BE2C (cell line): Measurements from ENCODE around the gene FBXO9.

Experiments
- DNase-seq: peaks from one replicate; pipeline ENCODE4 v3.0.0-alpha.2; 2020
- H3K27me3 ChIP-seq: fragments of 250-450 bp; sonication (Bioruptor Pico); 2 replicates; pipeline ENCODE4 v1.5.1; 2020; ENCODE audit warnings: mild to moderate bottlenecking
- H3K36me3 ChIP-seq: fragments of 250-450 bp; sonication (Bioruptor Pico); 2 replicates; pipeline ENCODE4 v1.5.1; 2020; ENCODE audit warnings: mild to moderate bottlenecking
- H3K4me1 ChIP-seq: fragments of 250-450 bp; sonication (Bioruptor Pico); 2 replicates; pipeline ENCODE4 v1.5.1; 2020
- H3K4me3 ChIP-seq: 2 replicates; pipeline ENCODE4 v1.5.1; 2011; ENCODE audit warnings: low read depth, low read length
- H3K9me3 ChIP-seq: fragments of 250-450 bp; sonication (Bioruptor Pico); 2 replicates; pipeline ENCODE4 v1.5.1; 2020
- TF ChIP-seq, protein P1 (sequence below): IDR thresholded peaks from 2 replicates; pipeline ENCODE4 v1.5.1; 2012; ENCODE audit warnings: mild to moderate bottlenecking, low read depth, low read length

FBXO9 gene

DNA sequence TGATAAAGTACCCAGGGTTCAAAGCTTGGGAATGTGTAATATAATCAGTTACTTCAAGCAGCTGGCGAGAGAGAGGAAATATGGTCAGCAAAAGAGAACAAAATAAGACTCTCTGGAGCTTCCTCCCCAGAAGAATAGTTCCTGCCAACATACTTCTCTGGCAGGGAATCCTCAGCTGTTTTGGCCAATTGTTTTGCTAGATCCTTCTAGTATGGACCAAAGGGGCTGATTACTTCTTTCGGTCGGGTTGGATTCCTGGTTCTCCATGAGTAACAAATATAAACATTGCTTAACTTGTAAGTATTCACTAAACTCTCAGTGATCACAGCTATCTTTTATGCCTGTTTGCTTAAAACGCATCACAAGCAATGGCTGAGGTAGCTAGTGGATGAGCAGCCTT is 31.4 kb upstream of the FBXO9 start:
- TF ChIP-seq, protein P1, sequence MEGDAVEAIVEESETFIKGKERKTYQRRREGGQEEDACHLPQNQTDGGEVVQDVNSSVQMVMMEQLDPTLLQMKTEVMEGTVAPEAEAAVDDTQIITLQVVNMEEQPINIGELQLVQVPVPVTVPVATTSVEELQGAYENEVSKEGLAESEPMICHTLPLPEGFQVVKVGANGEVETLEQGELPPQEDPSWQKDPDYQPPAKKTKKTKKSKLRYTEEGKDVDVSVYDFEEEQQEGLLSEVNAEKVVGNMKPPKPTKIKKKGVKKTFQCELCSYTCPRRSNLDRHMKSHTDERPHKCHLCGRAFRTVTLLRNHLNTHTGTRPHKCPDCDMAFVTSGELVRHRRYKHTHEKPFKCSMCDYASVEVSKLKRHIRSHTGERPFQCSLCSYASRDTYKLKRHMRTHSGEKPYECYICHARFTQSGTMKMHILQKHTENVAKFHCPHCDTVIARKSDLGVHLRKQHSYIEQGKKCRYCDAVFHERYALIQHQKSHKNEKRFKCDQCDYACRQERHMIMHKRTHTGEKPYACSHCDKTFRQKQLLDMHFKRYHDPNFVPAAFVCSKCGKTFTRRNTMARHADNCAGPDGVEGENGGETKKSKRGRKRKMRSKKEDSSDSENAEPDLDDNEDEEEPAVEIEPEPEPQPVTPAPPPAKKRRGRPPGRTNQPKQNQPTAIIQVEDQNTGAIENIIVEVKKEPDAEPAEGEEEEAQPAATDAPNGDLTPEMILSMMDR = no peak
- Histone ChIP-seq H3K27me3 (no peaks in the 10 kb centered on the region), H3K9me3 (no peaks in the 10 kb centered on the region), H3K4me3 (no peak overlapping the region), H3K4me1 (no peaks in the 10 kb centered on the region), H3K36me3 (peaks cover 21% of the 10 kb centered on the region)
- no peak for DNase-seq

DNA sequence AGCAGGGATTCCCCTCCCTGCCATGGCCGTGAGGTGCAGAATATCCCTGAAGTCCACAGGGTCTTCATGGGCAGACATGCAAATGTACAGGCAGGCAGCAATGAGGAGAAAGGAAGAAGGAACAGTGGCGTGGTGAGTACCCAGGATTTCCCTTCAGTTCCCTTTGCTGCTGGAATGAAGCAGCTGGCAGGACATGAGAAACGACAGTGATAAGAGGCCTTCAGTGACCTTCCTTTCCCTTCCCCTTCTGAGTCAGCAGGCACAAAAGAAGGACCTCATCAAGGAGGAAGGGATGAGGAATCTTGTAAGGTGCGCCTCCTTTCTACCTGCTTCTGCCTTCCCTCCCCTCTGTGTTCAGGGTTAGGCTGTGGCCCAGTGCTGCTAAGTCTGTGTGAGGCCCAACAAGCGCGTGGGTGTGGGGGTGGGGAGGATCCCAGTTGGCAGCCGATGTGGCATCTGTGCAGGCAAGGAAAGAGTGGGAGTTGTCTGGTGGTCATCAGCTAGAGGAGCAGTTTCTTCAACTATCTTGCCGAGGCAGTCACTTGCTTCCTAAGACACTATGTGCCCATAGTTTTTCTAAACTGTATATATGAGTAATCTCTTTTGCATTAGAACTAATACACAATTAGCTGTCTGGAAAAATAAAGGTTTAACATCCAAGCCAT is 29.5 kb upstream of the FBXO9 start:
- H3K36me3 ChIP-seq = peaks cover 30% of the 10 kb centered on the region
- no peaks in the 10 kb centered on the region for H3K4me1 ChIP-seq
- no peaks in the 10 kb centered on the region for H3K27me3 ChIP-seq
- H3K4me3 ChIP-seq = no peak overlapping the region
- no peaks in the 10 kb centered on the region for H3K9me3 ChIP-seq
- DNase-seq = no peak
- TF ChIP-seq, protein P1 = no peak

DNA sequence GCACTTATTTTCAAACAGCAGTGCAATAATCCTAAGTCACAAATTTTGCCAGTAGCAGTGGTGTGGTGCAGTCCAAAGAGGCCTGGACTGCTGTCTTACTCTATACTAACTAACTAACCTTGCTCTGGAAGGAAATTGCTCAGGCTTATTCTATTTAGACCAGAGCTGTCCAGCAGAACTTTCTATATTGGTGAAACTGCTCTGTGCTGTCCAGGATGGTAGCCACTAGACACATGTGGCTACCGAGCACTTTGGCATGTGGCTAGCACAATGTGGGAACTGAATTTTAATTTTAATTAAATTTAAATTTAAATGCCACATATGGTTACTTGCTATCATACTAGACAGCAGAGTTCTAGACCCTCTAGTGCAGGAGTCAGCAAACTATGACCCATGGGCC is 27.1 kb upstream of the FBXO9 start:
- no peak for DNase-seq
- no peak overlapping the region for H3K4me3 ChIP-seq

DNA sequence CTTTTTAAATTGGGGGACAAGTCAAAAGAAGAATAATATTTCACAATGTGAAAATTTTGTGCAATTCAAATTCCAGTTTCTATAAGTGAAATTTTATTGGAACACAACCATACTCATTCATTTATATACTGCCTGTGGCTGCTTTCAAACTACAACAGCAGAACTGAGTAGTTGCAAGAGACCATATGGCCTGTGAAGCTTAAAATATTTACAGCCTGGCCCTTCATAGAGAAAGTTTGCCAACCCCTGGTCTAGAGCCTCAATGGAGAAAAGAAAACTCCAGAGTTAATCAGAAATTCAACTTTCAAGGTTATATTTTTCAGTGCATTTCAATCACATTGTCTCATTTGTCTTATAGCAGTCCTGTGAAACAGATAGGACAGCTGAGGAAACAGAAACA is 26.6 kb upstream of the FBXO9 start:
- Histone ChIP-seq H3K4me1 (no peaks in the 10 kb centered on the region), H3K27me3 (no peaks in the 10 kb centered on the region), H3K36me3 (peaks cover 22% of the 10 kb centered on the region), H3K9me3 (no peaks in the 10 kb centered on the region), H3K4me3 (no peak overlapping the region)
- no peak for DNase-seq
- TF ChIP-seq, protein P1 = no peak

More for the DNA sequence above, 27.1 kb upstream of the FBXO9 start:
- Histone ChIP-seq H3K9me3 (no peaks in the 10 kb centered on the region), H3K27me3 (no peaks in the 10 kb centered on the region), H3K36me3 (peaks cover 23% of the 10 kb centered on the region), H3K4me1 (no peaks in the 10 kb centered on the region)
- TF ChIP-seq, protein P1 = no peak

DNA sequence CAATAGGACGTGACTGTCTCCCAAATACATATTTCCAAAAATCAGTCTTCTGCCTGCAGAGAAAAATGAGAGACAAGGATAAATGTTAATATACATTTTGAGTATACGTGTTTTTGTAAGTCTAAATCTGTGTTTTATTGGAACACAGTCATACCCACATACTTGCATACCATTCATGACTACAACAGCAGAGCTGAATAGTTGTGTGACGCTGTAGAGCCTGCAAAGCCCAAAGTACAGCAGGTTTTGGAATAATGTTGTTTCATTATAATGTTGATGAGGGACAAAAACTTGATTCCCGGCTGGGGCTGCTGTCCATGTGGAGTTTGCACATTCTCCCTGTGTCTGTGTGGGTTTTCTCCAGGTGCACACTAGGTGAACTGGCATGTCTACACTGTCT is 23.8 kb upstream of the FBXO9 start:
- TF ChIP-seq, protein P1 = no peak
- no peaks in the 10 kb centered on the region for H3K27me3 ChIP-seq
- DNase-seq = no peak
- no peak overlapping the region for H3K4me3 ChIP-seq
- no peaks in the 10 kb centered on the region for H3K9me3 ChIP-seq
- H3K36me3 ChIP-seq = peaks cover 16% of the 10 kb centered on the region
- no peaks in the 10 kb centered on the region for H3K4me1 ChIP-seq

DNA sequence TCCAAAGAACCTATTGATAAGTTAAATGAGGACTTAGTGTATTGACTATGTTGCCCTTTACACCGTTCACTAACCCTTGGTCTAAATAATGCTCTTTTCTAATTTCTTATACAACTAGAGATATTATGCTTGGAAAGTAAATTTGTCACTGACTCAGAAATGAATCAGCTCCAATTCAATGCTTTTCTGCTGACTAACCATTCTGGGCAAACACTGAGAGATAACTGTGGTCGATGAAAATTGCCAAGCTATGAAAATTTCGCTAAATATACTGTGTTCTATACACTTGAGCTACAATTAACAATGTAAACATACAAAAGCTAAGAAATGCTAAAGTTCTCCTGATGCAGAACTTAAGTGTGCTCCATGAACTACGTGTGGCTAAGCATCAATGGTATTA is 23.1 kb upstream of the FBXO9 start:
- Histone ChIP-seq H3K4me3 (no peak overlapping the region), H3K27me3 (no peaks in the 10 kb centered on the region), H3K36me3 (peaks cover 16% of the 10 kb centered on the region), H3K4me1 (no peaks in the 10 kb centered on the region), H3K9me3 (no peaks in the 10 kb centered on the region)
- no peak for DNase-seq
- TF ChIP-seq, protein P1 = no peak
